OCI-LY1 (cell line): ENCODE data around the gene FAM222A.

Experiments
- EZH2 ChIP-seq: fragments of 200-600 bp; sonication (generic), shearing (Covaris generic); IDR thresholded peaks from 2 replicates; pipeline ENCODE4 v1.8.0; 2017; ENCODE audit warnings: borderline replicate concordance, mixed run types, mild to moderate bottlenecking, antibody characterized with exemption, low read length, moderate library complexity, mixed read lengths
- TF ChIP-seq, protein P1 (sequence below): fragments of 200-600 bp; sonication (generic), shearing (Covaris generic); IDR thresholded peaks from 2 replicates; pipeline ENCODE4 v1.5.1; 2017; ENCODE audit warnings: mild to moderate bottlenecking, antibody characterized with exemption, low read length, moderate library complexity, mixed read lengths

DNA sequence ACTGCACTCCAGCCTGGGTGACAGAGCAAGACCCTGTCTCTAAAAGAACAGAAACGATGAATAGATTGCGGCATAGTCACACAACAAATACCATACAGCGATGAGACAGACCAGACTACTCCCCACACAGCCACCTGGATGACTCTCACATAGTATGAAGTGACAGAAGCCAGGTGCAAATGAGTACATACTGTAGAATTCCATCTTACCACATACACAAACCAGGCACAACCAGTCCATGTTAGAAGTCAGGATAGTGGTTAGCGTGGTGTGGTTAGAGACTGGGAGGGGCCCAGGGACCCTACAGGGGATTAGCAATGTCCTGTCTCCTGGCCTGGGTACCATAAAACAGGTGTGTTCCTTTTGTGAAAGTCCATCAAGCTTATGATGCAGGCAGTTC, 53.8 kb downstream of the FAM222A start:
- TF ChIP-seq, protein P1, sequence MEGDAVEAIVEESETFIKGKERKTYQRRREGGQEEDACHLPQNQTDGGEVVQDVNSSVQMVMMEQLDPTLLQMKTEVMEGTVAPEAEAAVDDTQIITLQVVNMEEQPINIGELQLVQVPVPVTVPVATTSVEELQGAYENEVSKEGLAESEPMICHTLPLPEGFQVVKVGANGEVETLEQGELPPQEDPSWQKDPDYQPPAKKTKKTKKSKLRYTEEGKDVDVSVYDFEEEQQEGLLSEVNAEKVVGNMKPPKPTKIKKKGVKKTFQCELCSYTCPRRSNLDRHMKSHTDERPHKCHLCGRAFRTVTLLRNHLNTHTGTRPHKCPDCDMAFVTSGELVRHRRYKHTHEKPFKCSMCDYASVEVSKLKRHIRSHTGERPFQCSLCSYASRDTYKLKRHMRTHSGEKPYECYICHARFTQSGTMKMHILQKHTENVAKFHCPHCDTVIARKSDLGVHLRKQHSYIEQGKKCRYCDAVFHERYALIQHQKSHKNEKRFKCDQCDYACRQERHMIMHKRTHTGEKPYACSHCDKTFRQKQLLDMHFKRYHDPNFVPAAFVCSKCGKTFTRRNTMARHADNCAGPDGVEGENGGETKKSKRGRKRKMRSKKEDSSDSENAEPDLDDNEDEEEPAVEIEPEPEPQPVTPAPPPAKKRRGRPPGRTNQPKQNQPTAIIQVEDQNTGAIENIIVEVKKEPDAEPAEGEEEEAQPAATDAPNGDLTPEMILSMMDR = no peak
- TF ChIP-seq EZH2 = no peak
